HG03280 (cell line): ENCODE results near the gene KRTAP21-3.

Source experiments
- ATAC-seq: cut with Tn5 transposase; IDR thresholded peaks from one replicate; pipeline ENCODE4 v1.9.1; 2021; ENCODE audit warnings: mild to moderate bottlenecking, moderate library complexity; ENCODE audit not compliant: unreplicated experiment

The KRTAP21-3 gene

DNA sequence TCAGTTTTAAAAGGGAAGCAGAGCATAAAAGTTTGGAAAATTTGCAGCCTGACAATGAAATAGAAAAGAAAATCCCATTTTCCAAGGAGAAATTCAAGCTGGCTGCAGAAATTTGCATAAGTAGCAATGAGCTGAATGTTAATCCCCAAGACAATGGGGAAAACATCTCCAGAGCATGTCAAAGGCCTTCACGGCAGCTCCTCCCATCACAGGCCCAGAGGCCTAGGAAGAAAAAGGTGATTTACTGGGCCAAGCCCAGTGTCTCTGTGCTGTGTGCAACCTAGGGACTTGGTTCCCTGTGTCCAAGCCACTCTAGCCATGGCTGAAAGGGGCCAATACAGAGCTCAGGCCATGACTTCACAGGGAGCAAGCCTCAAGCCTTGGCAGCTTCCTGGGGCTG lies 49.8 kb downstream of the KRTAP21-3 start:
- ATAC-seq: no peak
